SH-SY5Y (cell line): Measurements from ENCODE around the gene ZNF654.

Experiments used
- GATA2 ChIP-seq: IDR thresholded peaks from 2 replicates; pipeline ENCODE4 v1.6.1; 2011; ENCODE audit warnings: mild to moderate bottlenecking, low read depth, low read length
- GATA3 ChIP-seq: IDR thresholded peaks from 2 replicates; pipeline ENCODE4 v1.6.1; 2011; ENCODE audit warnings: low read depth, mild to moderate bottlenecking, low read length, moderate library complexity

Gene ZNF654

DNA sequence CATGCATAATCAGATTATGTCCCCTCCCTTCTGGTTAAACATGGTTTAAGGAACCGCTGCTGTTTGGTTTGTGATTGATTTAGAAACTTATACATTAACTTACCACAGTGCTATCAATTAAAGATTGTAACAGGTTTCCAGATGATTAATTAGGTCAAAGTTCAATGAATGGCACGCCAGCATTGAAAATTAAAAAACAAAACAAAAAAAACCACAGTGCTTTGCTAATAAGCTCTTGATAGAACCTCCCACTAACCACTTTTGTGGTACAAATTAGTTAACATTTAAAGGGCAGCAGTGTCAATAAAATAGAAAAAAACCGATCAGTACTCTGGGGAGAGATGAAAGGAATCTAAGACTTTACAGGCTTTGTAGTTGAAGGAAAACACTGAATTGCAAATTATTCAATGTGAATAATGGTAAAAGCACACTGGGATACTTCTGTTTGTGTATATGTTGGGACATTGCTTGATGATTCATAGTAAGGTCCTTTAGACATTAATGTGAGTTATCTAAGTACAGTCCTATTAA is 83.1 kb downstream of the ZNF654 start:
- TF ChIP-seq GATA2 (no peak), GATA3 (no peak)

DNA sequence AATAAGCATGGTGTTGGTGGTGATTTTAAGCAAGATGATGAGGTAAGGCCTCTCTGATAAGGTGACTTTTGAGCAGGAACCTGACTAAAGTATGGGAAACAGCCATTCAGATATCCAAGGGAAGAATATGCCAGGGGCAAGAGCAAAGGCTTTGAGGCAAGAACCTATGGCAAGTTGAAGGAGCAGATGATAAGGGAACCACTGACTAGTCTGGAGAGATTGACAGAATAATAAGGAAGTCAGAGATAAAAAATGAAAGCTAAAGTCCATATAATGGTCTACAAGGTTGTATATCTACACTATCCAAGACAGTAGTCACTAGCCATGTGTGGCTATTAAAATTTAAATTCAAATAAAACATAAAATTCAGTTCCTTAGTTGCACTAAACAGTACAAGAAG is 88.2 kb downstream of the ZNF654 start:
- no peak for TF ChIP-seq GATA3
- TF ChIP-seq GATA2: no peak

DNA sequence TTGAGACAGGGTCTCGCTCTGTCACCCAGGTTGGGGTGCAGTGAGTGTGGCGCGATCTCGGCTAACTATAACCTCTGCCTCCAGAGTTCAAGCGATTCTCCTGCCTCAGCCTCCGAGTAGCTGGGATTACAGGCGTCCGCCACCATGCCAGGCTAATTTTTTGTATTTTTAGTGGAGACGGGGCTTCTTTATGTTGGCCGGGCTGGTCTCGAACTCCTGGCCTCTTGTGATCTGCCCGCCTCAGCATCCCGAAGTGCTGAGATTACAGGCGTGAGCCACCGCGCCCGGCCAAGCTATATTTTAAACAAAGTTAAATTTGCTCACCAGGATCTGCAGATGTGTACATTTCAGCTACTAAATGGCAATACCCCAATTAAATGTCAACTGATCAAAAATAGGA is 89.6 kb downstream of the ZNF654 start:
- TF ChIP-seq GATA2 (no peak), GATA3 (no peak)

DNA sequence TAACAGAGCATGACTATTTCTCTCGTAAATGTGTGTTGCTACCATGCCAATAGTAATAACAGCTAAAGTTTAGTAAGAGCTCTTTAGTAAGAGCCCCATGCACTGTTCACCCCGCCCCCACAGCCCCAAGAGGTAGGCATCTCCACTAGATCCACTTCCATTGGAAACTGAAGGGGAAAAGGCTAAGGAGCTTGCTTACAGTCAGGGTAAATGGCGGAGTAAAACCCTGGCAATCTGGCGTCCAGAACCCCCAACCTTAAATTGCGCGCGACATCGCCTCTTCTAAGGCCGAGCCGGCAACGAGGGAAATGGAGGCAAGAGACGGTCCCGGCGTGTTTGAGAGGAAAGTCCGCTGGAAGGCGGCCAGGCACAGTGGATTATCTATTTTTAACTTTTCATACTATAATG is 90.0 kb downstream of the ZNF654 start:
- TF ChIP-seq GATA3 (no peak), GATA2 (no peak)

DNA sequence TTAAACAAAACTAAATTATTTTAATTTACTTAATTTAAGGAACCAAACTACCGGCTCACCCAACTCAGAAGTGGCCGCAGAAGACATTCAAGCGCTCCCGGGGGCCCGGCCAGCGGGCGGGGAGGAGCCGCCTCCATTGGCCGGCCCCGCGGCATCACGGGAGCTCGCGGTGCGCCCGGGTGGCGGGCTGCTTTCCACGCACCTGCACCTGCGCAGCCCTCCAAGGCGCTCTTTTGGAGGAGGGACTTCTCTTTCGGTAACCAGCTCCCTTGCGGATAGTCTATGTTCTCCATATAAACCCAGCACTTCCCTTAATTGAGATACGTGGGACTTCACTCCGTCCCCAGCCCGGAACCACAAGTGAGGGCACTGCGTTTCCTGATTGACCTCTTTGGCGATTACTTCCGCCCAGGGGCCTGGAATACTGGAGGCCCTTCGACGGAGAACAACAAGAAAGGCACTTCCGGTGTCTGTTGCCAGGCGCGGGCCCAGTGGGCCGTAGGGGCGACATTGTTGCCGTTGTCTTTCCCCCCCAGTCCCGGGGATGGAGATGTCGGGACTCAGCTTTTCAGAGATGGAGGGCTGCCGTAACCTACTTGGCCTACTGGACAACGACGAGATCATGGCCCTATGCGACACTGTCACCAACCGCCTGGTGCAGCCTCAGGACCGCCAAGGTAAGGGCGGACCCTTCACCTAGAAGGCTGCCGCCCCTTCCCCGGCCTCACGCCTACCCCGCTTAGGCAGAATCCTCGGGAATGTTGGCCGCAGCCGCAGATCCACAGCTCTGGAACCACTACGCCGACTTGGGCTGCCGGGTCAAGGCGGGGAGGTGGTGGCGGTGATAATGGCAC is 90.7 kb downstream of the ZNF654 start, which contains the start of gene C3orf38:
C3orf38 (plus strand) TSS at position 451 of the 854 bp plus-strand sequence; CDS start at position 545, 94 bp downstream.
- no peak for TF ChIP-seq GATA3
- TF ChIP-seq GATA2: no peak

DNA sequence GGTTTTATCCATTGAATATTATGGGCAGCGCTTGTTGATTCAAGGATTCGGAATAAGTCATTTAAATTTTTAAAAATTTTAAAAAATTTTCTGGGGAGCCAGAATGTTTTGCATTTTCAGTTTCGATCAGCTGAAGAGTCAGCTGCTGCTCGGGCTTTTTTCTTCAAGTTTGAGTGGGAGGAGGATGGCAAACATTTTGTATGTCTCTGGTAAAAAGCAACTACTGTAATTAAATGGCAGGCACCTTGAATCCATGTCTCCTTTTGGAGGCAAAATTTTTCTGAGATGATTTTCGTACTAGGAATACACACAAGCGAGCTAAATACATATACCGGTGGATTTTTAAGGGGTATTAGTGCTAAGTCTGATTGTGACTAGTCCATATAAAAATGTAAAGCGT is 91.3 kb downstream of the ZNF654 start:
- TF ChIP-seq GATA3 (no peak), GATA2 (no peak)

DNA sequence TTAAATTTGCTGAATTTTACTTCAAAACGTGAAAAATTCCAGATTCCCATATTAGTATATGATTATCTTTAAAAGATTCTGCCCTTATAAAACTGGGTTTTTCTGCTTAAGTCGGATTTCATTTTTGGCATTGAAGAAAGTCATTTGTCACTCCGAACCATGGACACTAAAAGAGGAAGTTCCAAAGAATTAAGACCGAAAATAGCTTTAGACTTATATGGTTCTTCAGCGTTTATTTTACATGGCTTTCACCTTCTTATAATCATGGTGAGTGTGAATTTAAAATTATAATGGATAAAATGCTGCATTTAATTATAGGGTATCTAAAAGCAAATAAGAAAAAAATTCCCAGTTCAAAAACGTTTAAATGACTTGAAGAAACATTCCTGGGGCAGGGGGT is 91.8 kb downstream of the ZNF654 start:
- no peak for TF ChIP-seq GATA2
- no peak for TF ChIP-seq GATA3

DNA sequence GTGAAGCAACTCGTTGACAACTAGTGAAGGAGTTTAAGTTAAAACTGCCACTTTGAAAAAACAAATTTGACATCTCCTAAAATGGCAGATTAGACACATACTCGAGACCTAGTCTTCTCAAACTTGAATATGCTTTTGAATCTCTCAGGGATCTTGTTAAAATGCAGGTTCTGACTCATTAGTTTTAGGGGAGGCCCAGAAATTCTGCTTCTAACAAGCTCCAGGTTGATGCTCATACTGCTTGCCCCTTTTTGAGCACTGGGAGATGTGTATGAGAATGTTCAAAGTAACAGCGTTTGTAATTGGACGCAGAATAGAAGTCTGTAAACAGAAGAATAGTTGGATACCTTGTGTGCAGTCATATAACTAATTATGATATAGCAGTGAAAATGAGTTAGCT is 92.3 kb downstream of the ZNF654 start:
- TF ChIP-seq GATA3: no peak
- no peak for TF ChIP-seq GATA2

DNA sequence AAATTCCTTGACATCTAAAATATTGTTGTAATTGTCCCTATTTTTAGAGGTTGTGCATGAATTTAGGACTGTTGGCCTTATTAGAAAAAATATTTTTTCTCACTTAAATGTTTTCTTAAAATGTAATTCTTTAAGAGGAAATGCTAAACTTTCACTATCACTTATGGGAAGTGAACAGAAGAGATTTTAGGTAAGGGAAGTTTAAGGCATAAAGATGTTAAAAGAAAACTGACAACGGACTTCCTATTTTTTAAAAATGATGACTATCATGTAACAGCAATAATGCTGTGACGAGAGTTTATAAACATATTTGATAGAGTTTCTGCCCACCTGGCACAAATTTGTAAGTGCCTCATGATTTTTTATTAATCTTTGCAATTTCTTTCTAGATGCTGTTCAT is 93.8 kb downstream of the ZNF654 start:
- no peak for TF ChIP-seq GATA3
- TF ChIP-seq GATA2: no peak

DNA sequence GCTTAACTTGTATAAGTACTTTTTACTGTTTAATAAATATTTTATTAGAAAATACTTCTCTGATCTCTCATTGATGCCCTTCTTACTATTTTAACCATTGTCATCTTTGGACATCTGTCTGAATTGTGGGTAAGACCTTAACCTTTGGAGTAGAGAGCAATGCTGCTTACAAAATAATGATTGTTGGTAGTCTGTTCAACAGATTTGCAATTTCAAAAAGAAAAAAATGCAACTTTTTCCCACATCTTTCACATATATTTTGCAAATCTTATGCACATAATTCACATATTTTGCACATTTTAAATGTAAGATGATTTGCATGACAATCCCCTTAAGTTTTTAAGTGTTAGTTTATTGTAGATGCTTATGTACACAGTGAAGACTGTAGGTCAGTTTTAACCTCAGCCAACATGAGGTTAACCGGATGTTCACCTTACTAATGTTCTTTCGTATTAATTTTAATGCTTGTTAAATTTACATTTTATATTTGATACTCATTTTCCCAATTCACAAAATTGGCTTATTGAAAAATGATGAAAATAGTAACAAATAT is 107.4 kb downstream of the ZNF654 start:
- TF ChIP-seq GATA3 (no peak), GATA2 (no peak)

DNA sequence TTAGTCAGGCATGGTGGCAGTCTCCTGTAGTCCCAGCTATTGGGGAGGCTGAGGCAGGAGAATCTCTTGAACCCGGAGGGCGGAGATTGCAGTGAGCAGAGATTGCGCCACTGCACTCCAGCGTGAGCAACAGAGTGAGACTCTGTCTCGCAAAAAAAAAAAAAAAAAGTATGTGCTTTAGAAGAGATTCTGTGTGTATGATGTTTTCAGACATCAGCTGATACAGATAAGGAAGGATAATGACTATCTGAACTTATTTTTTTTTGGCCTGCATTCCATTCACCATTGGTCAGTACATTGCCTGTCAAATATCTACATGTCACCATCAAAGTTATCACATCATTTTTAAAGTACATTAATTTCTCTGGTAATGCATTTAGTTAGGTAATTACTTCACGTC is 108.1 kb downstream of the ZNF654 start:
- TF ChIP-seq GATA2 (no peak), GATA3 (no peak)

DNA sequence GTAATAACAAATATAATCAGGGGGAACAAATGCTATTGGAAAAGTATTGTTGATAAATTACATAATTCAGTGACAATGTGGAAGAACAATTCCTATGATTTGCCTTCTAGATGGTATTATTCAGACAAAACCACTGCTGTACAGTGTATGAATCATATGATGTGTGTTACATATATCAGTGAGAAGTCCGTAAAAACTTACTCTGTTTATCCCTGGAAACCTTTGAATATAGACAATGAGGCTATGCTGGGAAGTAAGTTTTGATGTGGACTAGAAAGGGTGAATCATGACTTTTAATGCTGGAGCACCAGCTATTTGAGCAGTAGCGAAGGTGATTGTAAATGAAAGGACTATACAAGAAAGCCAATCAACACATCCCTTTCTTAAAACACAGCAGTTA is 108.6 kb downstream of the ZNF654 start:
- TF ChIP-seq GATA2 (no peak), GATA3 (no peak)

DNA sequence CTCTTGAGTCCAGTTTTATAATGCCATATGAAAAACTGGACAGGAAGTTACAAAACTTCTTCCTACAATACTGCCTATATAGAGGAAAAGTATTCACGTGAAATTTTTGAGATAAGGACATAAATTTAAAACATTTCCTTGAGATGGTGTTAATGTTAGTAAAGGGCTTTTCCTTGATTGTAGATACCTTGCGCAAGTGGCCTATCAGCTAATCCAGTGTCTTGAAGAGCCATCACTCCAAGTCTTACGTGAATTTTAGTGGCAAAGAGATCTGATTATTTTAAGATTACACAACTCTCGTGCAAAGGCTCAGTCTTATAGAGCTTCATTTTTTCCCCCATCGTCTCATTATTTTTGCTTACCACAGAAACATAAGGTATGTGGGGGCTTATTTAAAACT is 109.1 kb downstream of the ZNF654 start:
- TF ChIP-seq GATA3 (no peak), GATA2 (no peak)

DNA sequence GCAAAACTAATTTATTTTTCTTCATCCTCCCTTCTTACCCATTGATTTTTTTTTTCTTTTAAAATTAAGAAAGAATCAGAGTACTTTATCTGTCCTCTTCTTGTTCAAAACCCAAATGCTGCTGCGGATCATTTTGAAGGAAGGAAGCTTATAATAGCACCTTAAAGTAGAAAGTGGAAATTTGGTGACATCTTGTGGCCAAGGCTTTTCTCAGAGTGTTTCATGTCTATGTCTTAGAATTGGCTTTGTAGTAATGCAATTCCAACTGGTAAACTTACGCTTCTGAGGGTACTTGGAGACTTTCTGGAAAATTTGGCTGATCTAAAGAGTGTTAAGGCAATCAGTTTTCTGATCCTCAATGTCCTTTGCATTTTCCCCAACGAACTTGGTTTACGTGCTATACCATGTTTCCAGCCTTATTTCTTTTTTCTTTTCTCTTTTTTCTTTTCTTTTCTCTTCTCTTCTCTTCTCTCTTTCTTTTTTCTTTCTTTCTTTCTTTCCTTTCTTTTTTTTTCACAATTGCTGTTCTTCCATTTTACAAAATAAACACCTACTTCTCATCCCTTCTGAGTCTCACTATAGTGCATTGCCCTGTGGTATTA is 121.4 kb downstream of the ZNF654 start:
- TF ChIP-seq GATA2 (no peak), GATA3 (no peak)
